GM18499 (cell line): Measurements from ENCODE around the gene FTL.
"Not testable (repeated sequence)": the region's sequence is repeated elsewhere in the genome, so short reads cannot be mapped to it uniquely, and the experiment has no call there.

Source experiments
- ATAC-seq: cut with Tn5 transposase; IDR thresholded peaks from one replicate; pipeline ENCODE4 v1.9.1; 2021; ENCODE audit warnings: moderate number of reproducible peaks; ENCODE audit not compliant: insufficient read depth, unreplicated experiment

Gene FTL

GRCh38 chr19:48965040-48965805 lies at the start of gene FTL:
TSS of gene FTL (plus strand) at chr19:48965309. CDS start at chr19:48965508, 199 bp downstream.
- ATAC-seq = peak; percentile 29

- no peak for ATAC-seq
Observed at GRCh38 chr19:48915757-48916156, 49.4 kb upstream of the FTL start.

GRCh38 chr19:48918071-48918470 lies 47.0 kb upstream of the FTL start:
- no peak for ATAC-seq

GRCh38 chr19:48918801-48919247 lies 46.3 kb upstream of the FTL start:
- no peak for ATAC-seq

GRCh38 chr19:48919271-48919670 lies 45.8 kb upstream of the FTL start:
- not testable (repeated sequence) for ATAC-seq

GRCh38 chr19:48920949-48921348 lies 44.2 kb upstream of the FTL start:
- ATAC-seq = no peak

GRCh38 chr19:48921721-48922500 lies 43.2 kb upstream of the FTL start:
- no peak for ATAC-seq

GRCh38 chr19:48922548-48923490 lies 42.3 kb upstream of the FTL start:
- no peak for ATAC-seq

GRCh38 chr19:48925240-48925843 lies 39.8 kb upstream of the FTL start:
- ATAC-seq = no peak

- ATAC-seq = not testable (repeated sequence)
Observed at GRCh38 chr19:48925890-48926289, 39.2 kb upstream of the FTL start.

- no peak for ATAC-seq
Observed at GRCh38 chr19:48926909-48927308, 38.2 kb upstream of the FTL start.

GRCh38 chr19:48927692-48928091 lies 37.4 kb upstream of the FTL start:
- not testable (repeated sequence) for ATAC-seq

- ATAC-seq = no peak
Observed at GRCh38 chr19:48928164-48929025, 36.7 kb upstream of the FTL start.

- ATAC-seq = no peak
Observed at GRCh38 chr19:48933382-48933932, 31.7 kb upstream of the FTL start, which contains the start of gene DHDH. TSS of gene DHDH (plus strand) at chr19:48933699. CDS start at chr19:48933722, 23 bp downstream.

- ATAC-seq = no peak
Observed at GRCh38 chr19:48934837-48935236, 30.3 kb upstream of the FTL start.

- no peak for ATAC-seq
Observed at GRCh38 chr19:48935864-48936263, 29.2 kb upstream of the FTL start.

GRCh38 chr19:48938256-48938655 lies 26.9 kb upstream of the FTL start:
- no peak for ATAC-seq

- ATAC-seq = no peak
Observed at GRCh38 chr19:48940902-48941301, 24.2 kb upstream of the FTL start.

- no peak for ATAC-seq
Observed at GRCh38 chr19:48943081-48943480, 22.0 kb upstream of the FTL start.
